ENCODE measurements around the gene RNF212.

DNA sequence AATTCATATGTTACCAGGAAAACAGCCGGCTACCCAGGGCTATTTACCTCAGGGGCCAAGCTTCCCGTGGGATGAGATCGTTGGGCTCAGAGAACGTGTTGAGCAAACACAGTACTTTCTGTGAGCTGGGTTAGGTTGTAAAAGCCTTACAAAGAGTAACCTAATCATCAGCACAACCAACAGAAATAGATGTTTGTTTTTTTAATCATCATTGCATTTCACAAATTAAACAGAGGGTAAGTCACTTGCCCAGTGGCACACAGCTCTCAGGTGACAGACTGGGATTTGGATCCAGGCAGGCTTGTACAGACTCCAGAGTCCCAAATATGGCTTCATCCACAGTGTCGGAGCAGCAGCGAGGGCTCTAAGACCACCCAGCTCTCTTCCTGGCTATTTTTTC is 38.9 kb upstream of the RNF212 start:
- TF ChIP-seq, protein P1, sequence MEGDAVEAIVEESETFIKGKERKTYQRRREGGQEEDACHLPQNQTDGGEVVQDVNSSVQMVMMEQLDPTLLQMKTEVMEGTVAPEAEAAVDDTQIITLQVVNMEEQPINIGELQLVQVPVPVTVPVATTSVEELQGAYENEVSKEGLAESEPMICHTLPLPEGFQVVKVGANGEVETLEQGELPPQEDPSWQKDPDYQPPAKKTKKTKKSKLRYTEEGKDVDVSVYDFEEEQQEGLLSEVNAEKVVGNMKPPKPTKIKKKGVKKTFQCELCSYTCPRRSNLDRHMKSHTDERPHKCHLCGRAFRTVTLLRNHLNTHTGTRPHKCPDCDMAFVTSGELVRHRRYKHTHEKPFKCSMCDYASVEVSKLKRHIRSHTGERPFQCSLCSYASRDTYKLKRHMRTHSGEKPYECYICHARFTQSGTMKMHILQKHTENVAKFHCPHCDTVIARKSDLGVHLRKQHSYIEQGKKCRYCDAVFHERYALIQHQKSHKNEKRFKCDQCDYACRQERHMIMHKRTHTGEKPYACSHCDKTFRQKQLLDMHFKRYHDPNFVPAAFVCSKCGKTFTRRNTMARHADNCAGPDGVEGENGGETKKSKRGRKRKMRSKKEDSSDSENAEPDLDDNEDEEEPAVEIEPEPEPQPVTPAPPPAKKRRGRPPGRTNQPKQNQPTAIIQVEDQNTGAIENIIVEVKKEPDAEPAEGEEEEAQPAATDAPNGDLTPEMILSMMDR (IDR thresholded peaks at IDR 0.05) = no peak
- TF ChIP-seq PHF8 (IDR thresholded peaks at IDR 0.05; ENCODE audit: borderline replicate concordance, low read depth) (no peak), EP300 (IDR thresholded peaks at IDR 0.05) (no peak), POLR2A (IDR thresholded peaks at IDR 0.05; ENCODE audit: low read length) (no peak), MAZ (IDR thresholded peaks at IDR 0.05; ENCODE audit: borderline replicate concordance, low read depth, low read length) (no peak), ZC3H11A (IDR thresholded peaks at IDR 0.05) (no peak), CBX2 (IDR thresholded peaks at IDR 0.05; ENCODE audit: borderline replicate concordance, low read depth) (no peak), RCOR1 (IDR thresholded peaks at IDR 0.05; ENCODE audit: low read depth, low read length) (no peak)
- TF ChIP-seq, protein P2, sequence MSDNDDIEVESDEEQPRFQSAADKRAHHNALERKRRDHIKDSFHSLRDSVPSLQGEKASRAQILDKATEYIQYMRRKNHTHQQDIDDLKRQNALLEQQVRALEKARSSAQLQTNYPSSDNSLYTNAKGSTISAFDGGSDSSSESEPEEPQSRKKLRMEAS (IDR thresholded peaks at IDR 0.05) = no peak
